ES-I3 (cell line): ENCODE measurements around the gene TRIM15.
A peak's percentile ranks its signal among the peaks of the same experiment; 100 is the strongest.
"Not testable (repeated sequence)": the region's sequence is repeated elsewhere in the genome, so short reads cannot be mapped to it uniquely, and the experiment has no call there.

Source experiments
- H3K36me3 ChIP-seq: 2 replicates; pipeline ENCODE4 v1.6.1; 2013; ENCODE audit warnings: mild to moderate bottlenecking, low read length, control low read depth, moderate library complexity; ENCODE audit not compliant: insufficient read depth
- H3K4me1 ChIP-seq: 2 replicates; pipeline ENCODE4 v1.6.1; 2013; ENCODE audit warnings: mild to moderate bottlenecking, control low read depth, low read length; ENCODE audit not compliant: insufficient read depth
- H3K9ac ChIP-seq: 2 replicates; pipeline ENCODE4 v1.6.1; 2013; ENCODE audit warnings: low read depth, mild to moderate bottlenecking, low read length, moderate library complexity
- H3K9me3 ChIP-seq: 2 replicates; pipeline ENCODE4 v1.6.1; 2013; ENCODE audit warnings: mild to moderate bottlenecking, low read length, moderate library complexity; ENCODE audit not compliant: control insufficient read depth, insufficient read depth

TRIM15 gene

GRCh38 chr6:30212865-30213666 lies 49.7 kb downstream of the TRIM15 start, which contains the start of gene TRIM26:
Gene TRIM26, minus strand, starts transcription at chr6:30213406. Its CDS starts 14,303 bp downstream, at chr6:30199103.
- no peaks in the 10 kb centered on the region for H3K36me3 ChIP-seq
- no peaks in the 10 kb centered on the region for H3K9me3 ChIP-seq
- H3K4me1 ChIP-seq, result peaks cover 13% of the 10 kb centered on the region
- H3K9ac ChIP-seq, result peak within 1 kb of the TSS; percentile 81

GRCh38 chr6:30213667-30213956 lies 50.3 kb downstream of the TRIM15 start:
- H3K36me3 ChIP-seq, result no peaks in the 10 kb centered on the region
- peak overlapping the region; percentile 79 for H3K9ac ChIP-seq
- H3K9me3 ChIP-seq, result no peaks in the 10 kb centered on the region
- peaks cover 8% of the 10 kb centered on the region; the same call in 1 of the 2 replicates for H3K4me1 ChIP-seq

- Histone ChIP-seq H3K9me3 (no peaks in the 10 kb centered on the region), H3K9ac (peak overlapping the region; percentile 79), H3K4me1 (peaks cover 8% of the 10 kb centered on the region; the same call in 1 of the 2 replicates), H3K36me3 (no peaks in the 10 kb centered on the region)
Observed at GRCh38 chr6:30213957-30214656, 50.8 kb downstream of the TRIM15 start.

DNA sequence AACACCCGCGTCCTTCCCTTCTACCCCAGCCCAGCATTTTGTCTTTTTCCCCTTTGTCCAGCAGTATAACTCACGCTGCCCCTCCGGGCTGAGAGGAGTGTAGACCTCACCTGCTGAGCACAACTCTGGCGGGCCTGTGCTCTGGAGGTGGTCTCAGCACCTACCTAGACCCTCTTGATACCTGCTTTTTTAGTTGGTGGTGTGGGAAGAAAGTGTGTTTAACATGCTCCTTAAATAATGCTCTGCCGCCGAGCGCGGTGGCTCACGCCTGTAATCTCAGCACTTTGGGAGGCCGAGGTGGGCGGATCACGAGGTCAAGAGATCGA lies 51.3 kb downstream of the TRIM15 start:
- Histone ChIP-seq H3K9ac (peak overlapping the region; percentile 79; the same call in 1 of the 2 replicates), H3K4me1 (peaks cover 8% of the 10 kb centered on the region; the same call in 1 of the 2 replicates)

DNA sequence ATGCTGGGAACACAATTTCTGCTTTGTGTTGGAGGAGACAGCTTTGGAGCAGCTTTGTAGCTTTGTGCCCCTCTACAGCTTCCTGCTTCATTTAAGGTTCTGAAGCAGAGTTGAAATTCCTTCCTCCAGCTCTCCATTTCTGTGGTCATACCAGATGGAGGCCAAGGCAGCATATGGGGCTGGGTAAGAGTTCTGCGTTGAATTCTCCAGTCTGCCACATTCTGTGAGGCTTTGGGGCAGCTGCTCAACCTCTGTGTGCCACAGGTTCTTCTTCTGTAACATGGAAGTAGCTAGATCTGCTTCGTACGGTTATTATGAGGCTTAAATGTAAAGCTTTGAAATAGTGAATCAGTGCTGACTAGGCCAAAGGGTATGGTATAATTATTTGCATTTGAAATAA lies 52.8 kb downstream of the TRIM15 start:
- H3K9ac ChIP-seq, result no peak overlapping the region
- H3K4me1 ChIP-seq, result peaks cover 8% of the 10 kb centered on the region; the same call in 1 of the 2 replicates
- H3K9me3 ChIP-seq, result no peaks in the 10 kb centered on the region
- no peaks in the 10 kb centered on the region for H3K36me3 ChIP-seq

More for the DNA sequence above, 51.3 kb downstream of the TRIM15 start:
- H3K36me3 ChIP-seq, result no peaks in the 10 kb centered on the region
- no peaks in the 10 kb centered on the region for H3K9me3 ChIP-seq

- H3K4me1 ChIP-seq, result no peaks in the 10 kb centered on the region
- no peak overlapping the region for H3K9ac ChIP-seq
- no peaks in the 10 kb centered on the region for H3K36me3 ChIP-seq
- 0 out of 2 replicates have a peak, but pooled peaks cover 10% of the 10 kb centered on the region for H3K9me3 ChIP-seq
Observed at GRCh38 chr6:30219244-30219643, 55.9 kb downstream of the TRIM15 start.

- H3K4me1 ChIP-seq, result not testable (repeated sequence)
Observed at GRCh38 chr6:30221395-30221794, 58.0 kb downstream of the TRIM15 start.

GRCh38 chr6:30221956-30222355 lies 58.6 kb downstream of the TRIM15 start:
- not testable (repeated sequence) for H3K4me1 ChIP-seq, H3K36me3 ChIP-seq, H3K9ac ChIP-seq
- H3K9me3 ChIP-seq, result 0 out of 2 replicates have a peak, but pooled peaks cover 10% of the 10 kb centered on the region

More at GRCh38 chr6:30221395-30221794, 58.0 kb downstream of the TRIM15 start:
- not testable (repeated sequence) for H3K36me3 ChIP-seq, H3K9ac ChIP-seq
- H3K9me3 ChIP-seq, result 0 out of 2 replicates have a peak, but pooled peaks cover 10% of the 10 kb centered on the region
